HL-60 (cell line): ENCODE data around the gene ZNF430.

ENCODE experiments used
- POLR2AphosphoS5 ChIP-seq: IDR thresholded peaks from 2 replicates; pipeline ENCODE4 v1.6.1; 2012; ENCODE audit warnings: low read depth
- TF ChIP-seq, protein P1 (sequence below): IDR thresholded peaks from one replicate; pipeline ENCODE4 v1.5.1; 2011; ENCODE audit warnings: low read length, control low read depth, inconsistent platforms; ENCODE audit not compliant: insufficient read depth

DNA sequence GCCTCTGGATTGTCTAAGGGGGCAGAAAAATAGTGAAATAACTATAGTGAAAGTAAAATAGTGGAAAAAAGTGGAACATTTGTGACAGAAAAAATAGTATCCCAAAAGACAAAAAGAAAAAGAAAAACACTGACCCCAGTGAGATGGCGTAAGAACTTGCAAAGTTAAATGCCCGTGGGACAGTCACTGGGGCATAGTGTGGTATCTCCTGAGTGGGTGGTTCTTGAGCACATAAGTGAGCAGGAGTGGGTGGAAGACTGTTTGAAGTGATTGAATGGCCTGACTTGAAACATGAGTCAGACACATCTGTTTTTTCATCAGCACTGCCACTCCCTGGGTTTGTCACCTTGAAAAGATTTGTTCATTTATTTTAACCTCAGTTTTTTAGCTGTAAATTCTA is 2.5 kb downstream of the ZNF430 start:
- TF ChIP-seq, protein P1, sequence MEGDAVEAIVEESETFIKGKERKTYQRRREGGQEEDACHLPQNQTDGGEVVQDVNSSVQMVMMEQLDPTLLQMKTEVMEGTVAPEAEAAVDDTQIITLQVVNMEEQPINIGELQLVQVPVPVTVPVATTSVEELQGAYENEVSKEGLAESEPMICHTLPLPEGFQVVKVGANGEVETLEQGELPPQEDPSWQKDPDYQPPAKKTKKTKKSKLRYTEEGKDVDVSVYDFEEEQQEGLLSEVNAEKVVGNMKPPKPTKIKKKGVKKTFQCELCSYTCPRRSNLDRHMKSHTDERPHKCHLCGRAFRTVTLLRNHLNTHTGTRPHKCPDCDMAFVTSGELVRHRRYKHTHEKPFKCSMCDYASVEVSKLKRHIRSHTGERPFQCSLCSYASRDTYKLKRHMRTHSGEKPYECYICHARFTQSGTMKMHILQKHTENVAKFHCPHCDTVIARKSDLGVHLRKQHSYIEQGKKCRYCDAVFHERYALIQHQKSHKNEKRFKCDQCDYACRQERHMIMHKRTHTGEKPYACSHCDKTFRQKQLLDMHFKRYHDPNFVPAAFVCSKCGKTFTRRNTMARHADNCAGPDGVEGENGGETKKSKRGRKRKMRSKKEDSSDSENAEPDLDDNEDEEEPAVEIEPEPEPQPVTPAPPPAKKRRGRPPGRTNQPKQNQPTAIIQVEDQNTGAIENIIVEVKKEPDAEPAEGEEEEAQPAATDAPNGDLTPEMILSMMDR: no peak
- no peak for TF ChIP-seq POLR2AphosphoS5
